Measurements from ENCODE around the gene EEF1AKMT3. TPM values are rescaled to one million over a fixed set of nuclear protein-coding genes. Genes with fewer than 3 reads are reported as not detected.

EEF1AKMT3 gene
- total and polyA plus RNA-seq, 2 experiments from 2014 or later: 1.3 to 5.3 TPM

DNA sequence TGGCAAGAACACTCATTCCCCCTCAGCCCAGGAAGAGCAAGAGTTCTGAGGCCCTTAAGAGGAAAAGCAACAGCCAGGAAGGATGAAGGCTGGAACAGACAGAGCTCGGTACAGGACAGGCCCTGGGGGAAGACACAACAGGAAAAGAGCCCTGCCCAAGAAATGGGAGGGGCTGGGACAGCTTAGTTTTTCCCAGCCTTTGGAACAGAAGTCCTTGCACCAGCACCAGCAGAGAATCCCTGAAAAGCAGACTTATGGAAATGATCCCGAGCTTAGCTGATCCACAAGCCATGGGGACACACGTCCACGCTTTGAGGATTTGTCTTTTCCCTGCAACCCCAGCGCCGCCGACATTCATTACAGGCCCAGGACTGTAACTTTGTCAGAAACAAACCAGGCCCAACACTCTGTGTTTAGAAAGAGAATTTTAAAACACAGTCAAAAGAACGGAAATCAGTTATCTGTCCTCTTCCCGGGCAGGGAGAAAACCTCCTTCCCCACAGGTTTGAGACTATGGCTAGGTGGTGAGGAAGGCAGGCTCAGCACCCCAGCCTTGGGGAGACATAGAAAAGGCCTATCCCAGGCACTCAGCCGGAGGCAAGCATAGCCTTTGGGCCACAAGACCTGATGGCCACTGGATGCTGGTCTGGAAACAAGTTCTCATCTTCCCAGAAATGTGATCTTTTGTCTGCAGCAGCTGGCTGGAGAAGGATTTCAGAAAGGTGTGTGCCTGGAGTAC, 50.1 kb downstream of the EEF1AKMT3 start (continued):
- TF ChIP-seq, protein P1, sequence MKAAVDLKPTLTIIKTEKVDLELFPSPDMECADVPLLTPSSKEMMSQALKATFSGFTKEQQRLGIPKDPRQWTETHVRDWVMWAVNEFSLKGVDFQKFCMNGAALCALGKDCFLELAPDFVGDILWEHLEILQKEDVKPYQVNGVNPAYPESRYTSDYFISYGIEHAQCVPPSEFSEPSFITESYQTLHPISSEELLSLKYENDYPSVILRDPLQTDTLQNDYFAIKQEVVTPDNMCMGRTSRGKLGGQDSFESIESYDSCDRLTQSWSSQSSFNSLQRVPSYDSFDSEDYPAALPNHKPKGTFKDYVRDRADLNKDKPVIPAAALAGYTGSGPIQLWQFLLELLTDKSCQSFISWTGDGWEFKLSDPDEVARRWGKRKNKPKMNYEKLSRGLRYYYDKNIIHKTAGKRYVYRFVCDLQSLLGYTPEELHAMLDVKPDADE (IDR thresholded peaks at IDR 0.05): no peak
- TF ChIP-seq CREB1 (CRISPR knock-in tag; IDR thresholded peaks at IDR 0.05; ENCODE audit: low read depth): no peak

DNA sequence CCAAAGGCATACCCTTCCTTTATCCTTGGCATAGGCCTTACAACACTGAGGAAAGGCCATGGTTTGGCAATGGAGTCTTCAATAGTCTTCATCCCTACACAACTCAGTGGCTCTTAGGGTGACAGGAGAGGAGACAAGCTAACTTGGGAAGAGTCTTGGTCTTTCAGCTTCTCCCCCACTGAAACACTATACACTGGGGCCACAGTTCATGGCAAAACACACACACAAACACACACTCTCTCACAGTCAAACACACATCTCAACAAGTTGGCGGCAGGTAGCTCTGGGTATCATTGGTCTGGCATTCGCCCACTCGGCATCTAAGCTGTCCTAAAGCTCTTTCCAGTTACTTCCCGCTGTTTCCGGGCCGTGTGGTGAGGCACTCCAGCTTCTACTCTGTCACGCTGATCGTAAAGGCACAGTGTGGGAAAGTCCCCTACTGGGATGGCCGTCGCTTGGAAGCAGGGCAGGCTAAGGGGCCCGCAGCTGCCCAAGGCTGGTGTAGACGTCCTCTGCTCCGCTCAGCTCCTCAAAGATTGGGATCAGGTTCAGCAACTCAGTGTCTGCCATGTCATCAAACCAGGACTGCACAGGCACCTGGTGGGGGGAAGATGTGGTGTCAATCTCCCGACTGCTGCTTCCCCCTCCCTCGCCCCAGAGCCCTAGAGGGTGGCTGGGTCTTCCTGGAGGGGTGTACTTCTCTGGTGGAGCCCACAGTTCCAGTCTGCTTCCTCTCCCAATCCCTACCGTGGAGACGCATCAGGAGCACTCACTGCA, 50.9 kb downstream of the EEF1AKMT3 start:
- no peak overlapping the region for H3K4me2 ChIP-seq
- no peaks in the 10 kb centered on the region for H3K9me3 Mint-ChIP-seq
- H3K27me3 ChIP-seq (ENCODE audit: insufficient read depth): no peaks in the 10 kb centered on the region
- DNase-seq (ENCODE audit: low spot score): no peak
- TF ChIP-seq JUNB (IDR thresholded peaks at IDR 0.05; ENCODE audit: unreplicated experiment): no peak
- no peak for TF ChIP-seq STAT1 (IDR thresholded peaks at IDR 0.05; ENCODE audit: unreplicated experiment)
- TF ChIP-seq, protein P2, sequence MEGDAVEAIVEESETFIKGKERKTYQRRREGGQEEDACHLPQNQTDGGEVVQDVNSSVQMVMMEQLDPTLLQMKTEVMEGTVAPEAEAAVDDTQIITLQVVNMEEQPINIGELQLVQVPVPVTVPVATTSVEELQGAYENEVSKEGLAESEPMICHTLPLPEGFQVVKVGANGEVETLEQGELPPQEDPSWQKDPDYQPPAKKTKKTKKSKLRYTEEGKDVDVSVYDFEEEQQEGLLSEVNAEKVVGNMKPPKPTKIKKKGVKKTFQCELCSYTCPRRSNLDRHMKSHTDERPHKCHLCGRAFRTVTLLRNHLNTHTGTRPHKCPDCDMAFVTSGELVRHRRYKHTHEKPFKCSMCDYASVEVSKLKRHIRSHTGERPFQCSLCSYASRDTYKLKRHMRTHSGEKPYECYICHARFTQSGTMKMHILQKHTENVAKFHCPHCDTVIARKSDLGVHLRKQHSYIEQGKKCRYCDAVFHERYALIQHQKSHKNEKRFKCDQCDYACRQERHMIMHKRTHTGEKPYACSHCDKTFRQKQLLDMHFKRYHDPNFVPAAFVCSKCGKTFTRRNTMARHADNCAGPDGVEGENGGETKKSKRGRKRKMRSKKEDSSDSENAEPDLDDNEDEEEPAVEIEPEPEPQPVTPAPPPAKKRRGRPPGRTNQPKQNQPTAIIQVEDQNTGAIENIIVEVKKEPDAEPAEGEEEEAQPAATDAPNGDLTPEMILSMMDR (conservative IDR thresholded peaks at IDR 0.05; ENCODE audit: low read depth in 2 of 2): no peak
- no peak for TF ChIP-seq NANOG (IDR thresholded peaks at IDR 0.05; ENCODE audit: borderline replicate concordance)
- peaks cover 14% of the 10 kb centered on the region for H3K27me3 Mint-ChIP-seq (ENCODE audit: insufficient read depth, low read depth, poor library complexity)
- H3K4me3 Mint-ChIP-seq: no peak overlapping the region
- no peak for ATAC-seq
- peaks cover 33% of the 10 kb centered on the region for H3K36me3 ChIP-seq (ENCODE audit: insufficient read depth)
- no peaks in the 10 kb centered on the region for H3K79me2 ChIP-seq (replicated peaks; ENCODE audit: insufficient read depth)
- H3F3A ChIP-seq (replicated peaks; ENCODE audit: low read depth): 0 out of 2 replicates have a peak, but pooled peaks cover 7% of the 10 kb centered on the region
- no peak overlapping the region for H3K27ac Mint-ChIP-seq
- no peak overlapping the region for H3K27ac ChIP-seq (ENCODE audit: low read depth)
- no peak overlapping the region for H2AFZ ChIP-seq
- peaks cover 77% of the 10 kb centered on the region for H3K36me3 Mint-ChIP-seq (ENCODE audit: low read depth)
- no peaks in the 10 kb centered on the region; the same call in 2 of the 3 replicates for H3K4me1 Mint-ChIP-seq
- no peak overlapping the region for H3K4me3 ChIP-seq
- H3K9me2 ChIP-seq (ENCODE audit: insufficient read depth): no peaks in the 10 kb centered on the region
- H4K20me1 ChIP-seq (replicated peaks; ENCODE audit: insufficient read depth): peaks cover 4% of the 10 kb centered on the region; the same call in 1 of the 2 replicates
- no peaks in the 10 kb centered on the region for H3K4me1 ChIP-seq (ENCODE audit: insufficient read depth)

DNA sequence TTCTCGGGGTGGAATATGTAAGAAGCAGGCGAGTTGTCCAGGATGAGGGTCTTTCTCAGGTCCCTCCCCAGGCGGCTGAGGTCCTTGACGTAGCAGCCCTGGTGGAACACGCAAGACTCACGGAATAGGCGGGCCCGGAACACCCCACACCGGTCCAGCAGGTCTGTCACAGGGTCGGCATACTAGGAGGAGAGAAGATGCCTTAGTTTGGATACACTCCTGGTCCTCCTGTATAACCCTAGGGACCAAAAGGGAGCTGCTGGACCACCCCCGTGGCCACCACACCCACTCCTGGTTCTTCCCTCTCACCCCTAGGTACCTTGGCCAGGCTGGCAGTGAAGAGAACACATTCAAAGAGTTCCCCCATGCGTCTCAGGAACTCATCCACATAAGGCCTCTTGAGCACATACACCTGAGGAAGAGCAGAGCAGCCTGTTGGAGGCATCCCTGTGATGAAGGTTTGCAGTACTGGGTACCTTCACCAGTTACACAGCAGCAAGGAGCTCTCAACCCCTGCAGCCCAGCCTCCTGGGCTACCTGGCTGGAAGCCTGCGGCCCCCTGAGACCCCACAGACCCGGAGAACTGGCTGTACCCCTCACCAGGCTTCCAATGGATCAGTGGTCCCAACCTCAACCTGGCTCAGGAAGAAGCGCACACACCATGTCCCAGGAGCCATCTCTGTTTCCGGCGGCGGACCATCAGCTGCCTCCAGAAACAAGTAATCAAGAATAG, 51.7 kb downstream of the EEF1AKMT3 start:
- Mint-ChIP-seq H3K4me1 (no peaks in the 10 kb centered on the region), H3K4me3 (no peak overlapping the region), H3K27me3 (ENCODE audit: insufficient read depth, low read depth, poor library complexity) (peaks cover 9% of the 10 kb centered on the region), H3K27ac (no peak overlapping the region), H3K36me3 (ENCODE audit: low read depth) (peaks cover 79% of the 10 kb centered on the region), H3K9me3 (no peaks in the 10 kb centered on the region)
- no peaks in the 10 kb centered on the region for H3K4me1 ChIP-seq (ENCODE audit: insufficient read depth)
- H3K36me3 ChIP-seq (ENCODE audit: insufficient read depth): peaks cover 40% of the 10 kb centered on the region
- 0 out of 2 replicates have a peak, but pooled peaks cover 1% of the 10 kb centered on the region for H3F3A ChIP-seq (replicated peaks; ENCODE audit: low read depth)
- no peak overlapping the region for H3K27ac ChIP-seq (ENCODE audit: low read depth)
- DNase-seq (ENCODE audit: low spot score) (no peak), ATAC-seq (no peak)
- peaks cover 6% of the 10 kb centered on the region for H3K79me2 ChIP-seq (replicated peaks; ENCODE audit: insufficient read depth)
- no peaks in the 10 kb centered on the region for H3K9me2 ChIP-seq (ENCODE audit: insufficient read depth)
- no peak overlapping the region for H3K4me2 ChIP-seq
- H4K20me1 ChIP-seq (replicated peaks; ENCODE audit: insufficient read depth): peaks cover 9% of the 10 kb centered on the region; the same call in 1 of the 2 replicates
- no peaks in the 10 kb centered on the region for H3K27me3 ChIP-seq (ENCODE audit: insufficient read depth)
- no peak overlapping the region for H3K4me3 ChIP-seq
- no peak overlapping the region for H2AFZ ChIP-seq
- TF ChIP-seq, protein P3, sequence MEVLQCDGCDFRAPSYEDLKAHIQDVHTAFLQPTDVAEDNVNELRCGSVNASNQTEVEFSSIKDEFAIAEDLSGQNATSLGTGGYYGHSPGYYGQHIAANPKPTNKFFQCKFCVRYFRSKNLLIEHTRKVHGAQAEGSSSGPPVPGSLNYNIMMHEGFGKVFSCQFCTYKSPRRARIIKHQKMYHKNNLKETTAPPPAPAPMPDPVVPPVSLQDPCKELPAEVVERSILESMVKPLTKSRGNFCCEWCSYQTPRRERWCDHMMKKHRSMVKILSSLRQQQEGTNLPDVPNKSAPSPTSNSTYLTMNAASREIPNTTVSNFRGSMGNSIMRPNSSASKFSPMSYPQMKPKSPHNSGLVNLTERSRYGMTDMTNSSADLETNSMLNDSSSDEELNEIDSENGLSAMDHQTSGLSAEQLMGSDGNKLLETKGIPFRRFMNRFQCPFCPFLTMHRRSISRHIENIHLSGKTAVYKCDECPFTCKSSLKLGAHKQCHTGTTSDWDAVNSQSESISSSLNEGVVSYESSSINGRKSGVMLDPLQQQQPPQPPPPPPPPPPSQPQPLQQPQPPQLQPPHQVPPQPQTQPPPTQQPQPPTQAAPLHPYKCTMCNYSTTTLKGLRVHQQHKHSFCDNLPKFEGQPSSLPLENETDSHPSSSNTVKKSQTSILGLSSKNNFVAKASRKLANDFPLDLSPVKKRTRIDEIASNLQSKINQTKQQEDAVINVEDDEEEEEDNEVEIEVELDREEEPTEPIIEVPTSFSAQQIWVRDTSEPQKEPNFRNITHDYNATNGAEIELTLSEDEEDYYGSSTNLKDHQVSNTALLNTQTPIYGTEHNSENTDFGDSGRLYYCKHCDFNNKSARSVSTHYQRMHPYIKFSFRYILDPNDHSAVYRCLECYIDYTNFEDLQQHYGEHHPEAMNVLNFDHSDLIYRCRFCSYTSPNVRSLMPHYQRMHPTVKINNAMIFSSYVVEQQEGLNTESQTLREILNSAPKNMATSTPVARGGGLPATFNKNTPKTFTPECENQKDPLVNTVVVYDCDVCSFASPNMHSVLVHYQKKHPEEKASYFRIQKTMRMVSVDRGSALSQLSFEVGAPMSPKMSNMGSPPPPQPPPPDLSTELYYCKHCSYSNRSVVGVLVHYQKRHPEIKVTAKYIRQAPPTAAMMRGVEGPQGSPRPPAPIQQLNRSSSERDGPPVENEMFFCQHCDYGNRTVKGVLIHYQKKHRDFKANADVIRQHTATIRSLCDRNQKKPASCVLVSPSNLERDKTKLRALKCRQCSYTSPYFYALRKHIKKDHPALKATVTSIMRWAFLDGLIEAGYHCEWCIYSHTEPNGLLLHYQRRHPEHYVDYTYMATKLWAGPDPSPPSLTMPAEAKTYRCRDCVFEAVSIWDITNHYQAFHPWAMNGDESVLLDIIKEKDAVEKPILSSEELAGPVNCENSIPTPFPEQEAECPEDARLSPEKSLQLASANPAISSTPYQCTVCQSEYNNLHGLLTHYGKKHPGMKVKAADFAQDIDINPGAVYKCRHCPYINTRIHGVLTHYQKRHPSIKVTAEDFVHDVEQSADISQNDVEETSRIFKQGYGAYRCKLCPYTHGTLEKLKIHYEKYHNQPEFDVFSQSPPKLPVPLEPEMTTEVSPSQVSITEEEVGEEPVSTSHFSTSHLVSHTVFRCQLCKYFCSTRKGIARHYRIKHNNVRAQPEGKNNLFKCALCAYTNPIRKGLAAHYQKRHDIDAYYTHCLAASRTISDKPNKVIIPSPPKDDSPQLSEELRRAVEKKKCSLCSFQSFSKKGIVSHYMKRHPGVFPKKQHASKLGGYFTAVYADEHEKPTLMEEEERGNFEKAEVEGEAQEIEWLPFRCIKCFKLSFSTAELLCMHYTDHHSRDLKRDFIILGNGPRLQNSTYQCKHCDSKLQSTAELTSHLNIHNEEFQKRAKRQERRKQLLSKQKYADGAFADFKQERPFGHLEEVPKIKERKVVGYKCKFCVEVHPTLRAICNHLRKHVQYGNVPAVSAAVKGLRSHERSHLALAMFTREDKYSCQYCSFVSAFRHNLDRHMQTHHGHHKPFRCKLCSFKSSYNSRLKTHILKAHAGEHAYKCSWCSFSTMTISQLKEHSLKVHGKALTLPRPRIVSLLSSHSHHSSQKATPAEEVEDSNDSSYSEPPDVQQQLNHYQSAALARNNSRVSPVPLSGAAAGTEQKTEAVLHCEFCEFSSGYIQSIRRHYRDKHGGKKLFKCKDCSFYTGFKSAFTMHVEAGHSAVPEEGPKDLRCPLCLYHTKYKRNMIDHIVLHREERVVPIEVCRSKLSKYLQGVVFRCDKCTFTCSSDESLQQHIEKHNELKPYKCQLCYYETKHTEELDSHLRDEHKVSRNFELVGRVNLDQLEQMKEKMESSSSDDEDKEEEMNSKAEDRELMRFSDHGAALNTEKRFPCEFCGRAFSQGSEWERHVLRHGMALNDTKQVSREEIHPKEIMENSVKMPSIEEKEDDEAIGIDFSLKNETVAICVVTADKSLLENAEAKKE (CRISPR knock-in tag; IDR thresholded peaks at IDR 0.05): no peak
- no peak for TF ChIP-seq JUNB (IDR thresholded peaks at IDR 0.05; ENCODE audit: unreplicated experiment)
